Stimulated activated CD8-positive, alpha-beta memory T cell treated with anti-CD3 and anti-CD28 coated beads, Interleukin-15, amount 100 ng/mL, for 1 hour (primary cell): ENCODE data around the gene TP53RK.

ENCODE experiments used
- DNase-seq: peaks from one replicate; pipeline ENCODE4 v3.0.0-alpha.2; 2020; ENCODE audit warnings: low read depth

The TP53RK gene

GRCh38 chr20:46689082-46689753, at the start of gene TP53RK:
TP53RK (minus strand) TSS chr20:46689444; CDS start chr20:46689414, 30 bp downstream.
- DNase-seq: peak; percentile 89

- no peak for DNase-seq
Observed at GRCh38 chr20:46735436-46735835, 46.2 kb upstream of the TP53RK start.

- DNase-seq: no peak
Observed at GRCh38 chr20:46731770-46732169, 42.5 kb upstream of the TP53RK start.

GRCh38 chr20:46725186-46726165, 36.2 kb upstream of the TP53RK start:
- no peak for DNase-seq

GRCh38 chr20:46724343-46724959, 35.2 kb upstream of the TP53RK start:
- no peak for DNase-seq

GRCh38 chr20:46723039-46723438, 33.8 kb upstream of the TP53RK start:
- no peak for DNase-seq

- DNase-seq: no peak
Observed at GRCh38 chr20:46722450-46722849, 33.2 kb upstream of the TP53RK start.

GRCh38 chr20:46721476-46721875, 32.2 kb upstream of the TP53RK start:
- DNase-seq: no peak

- no peak for DNase-seq
Observed at GRCh38 chr20:46720776-46721425, 31.7 kb upstream of the TP53RK start.

- DNase-seq: no peak
Observed at GRCh38 chr20:46720019-46720418, 30.8 kb upstream of the TP53RK start.

GRCh38 chr20:46717818-46718541, 28.7 kb upstream of the TP53RK start:
- DNase-seq: no peak

GRCh38 chr20:46715292-46715756, 26.1 kb upstream of the TP53RK start:
- no peak for DNase-seq

GRCh38 chr20:46713957-46714834, 25.0 kb upstream of the TP53RK start:
- DNase-seq: no peak

- no peak for DNase-seq
Observed at GRCh38 chr20:46712056-46712636, 22.9 kb upstream of the TP53RK start.

- DNase-seq: no peak
Observed at GRCh38 chr20:46710153-46710913, 21.1 kb upstream of the TP53RK start.

GRCh38 chr20:46709459-46710152, 20.4 kb upstream of the TP53RK start, which contains the start of gene SLC2A10:
SLC2A10 (plus strand) TSS chr20:46709649; CDS start chr20:46709737, 88 bp downstream.
- DNase-seq: no peak

- no peak for DNase-seq
Observed at GRCh38 chr20:46709055-46709458, 19.8 kb upstream of the TP53RK start.

- DNase-seq: no peak
Observed at GRCh38 chr20:46708172-46708860, 19.1 kb upstream of the TP53RK start.
